ENCODE data around the gene RHO.
A peak's percentile ranks its signal among the peaks of the same experiment; 100 is the strongest.
"Not testable (repeated sequence)": the region's sequence is repeated elsewhere in the genome, so short reads cannot be mapped to it uniquely, and the experiment has no call there.

The RHO gene

GRCh38 chr3:129483870-129484269 is 44.6 kb upstream of the RHO start:
- no peak for TF ChIP-seq ZNF391 (tag by site-specific recombination; IDR thresholded peaks at IDR 0.05; ENCODE audit: borderline replicate concordance, low read depth)
- peak; percentile 81 for TF ChIP-seq EGR2 (tag by site-specific recombination; IDR thresholded peaks at IDR 0.05; ENCODE audit: low read depth)
- TF ChIP-seq ZNF623 (tag by site-specific recombination; IDR thresholded peaks at IDR 0.05) = no peak
- peak; percentile 82 for TF ChIP-seq ZFHX2 (tag by site-specific recombination; conservative IDR thresholded peaks at IDR 0.05)
- peaks cover 0 to 38% of the 10 kb centered on the region in 2 experiments; a peak in 1 of 3 replicates for H3K36me3 ChIP-seq (ENCODE audit: control insufficient read depth in 2 of 2, insufficient read depth in 1 of 2, low read length in 2 of 2)
- H3K4me3 ChIP-seq (ENCODE audit: low read depth, low read length) = no peak overlapping the region
- H3K4me1 ChIP-seq (ENCODE audit: control insufficient read depth, insufficient read depth, low read length) = no peaks in the 10 kb centered on the region
- H3K27ac ChIP-seq (ENCODE audit: extremely low read depth, low read depth, low read length) = no peak overlapping the region
- POLR2A ChIA-PET = no interaction called here
- CTCF ChIA-PET = no interaction called here
- H3K9me3 ChIP-seq (ENCODE audit: control insufficient read depth, insufficient read depth, low read depth, low read length) = no peaks in the 10 kb centered on the region

- H3K4me3 ChIP-seq (ENCODE audit: low read depth, low read length); H3K4me1 ChIP-seq (ENCODE audit: control insufficient read depth, insufficient read depth, low read length); POLR2A ChIA-PET; H3K9me3 ChIP-seq (ENCODE audit: control insufficient read depth, insufficient read depth, low read depth, low read length); CTCF ChIA-PET; H3K27ac ChIP-seq (ENCODE audit: extremely low read depth, low read depth, low read length): not testable (repeated sequence)
- H3K36me3 ChIP-seq (ENCODE audit: control insufficient read depth in 2 of 2, insufficient read depth in 1 of 2, low read length in 2 of 2) = peaks cover 0 to 29% of the 10 kb centered on the region in 2 experiments; a peak in 1 of 3 replicates
Measured at GRCh38 chr3:129485146-129485545, 43.3 kb upstream of the RHO start.

- H3K36me3 ChIP-seq (ENCODE audit: control insufficient read depth in 2 of 2, insufficient read depth in 1 of 2, low read length in 2 of 2) = peaks cover 0 to 25% of the 10 kb centered on the region in 2 experiments; a peak in 1 of 3 replicates
- no peaks in the 10 kb centered on the region for H3K9me3 ChIP-seq (ENCODE audit: control insufficient read depth, insufficient read depth, low read depth, low read length)
- ChIA-PET POLR2A (no interaction called here), CTCF (interaction anchor here (0.5 to 1.7 kb wide), 4 partner anchors 23 to 332 kb away, joined by 3 to 6 read pairs (median 3); no protein-coding TSS in a partner anchor)
- no peak overlapping the region for H3K27ac ChIP-seq (ENCODE audit: extremely low read depth, low read depth, low read length)
- TF ChIP-seq ZBTB11 (tag by site-specific recombination; conservative IDR thresholded peaks at IDR 0.05; ENCODE audit: low read depth) (no peak), ZNF791 (tag by site-specific recombination; IDR thresholded peaks at IDR 0.05) (no peak), ZNF140 (tag by site-specific recombination; IDR thresholded peaks at IDR 0.05) (no peak), ZNF366 (tag by site-specific recombination; conservative IDR thresholded peaks at IDR 0.05) (no peak), SP2 (tag by site-specific recombination; IDR thresholded peaks at IDR 0.05) (no peak), PRDM1 (tag by site-specific recombination; IDR thresholded peaks at IDR 0.05) (peak; percentile 37; the same call in 1 of the 2 replicates), GLIS1 (tag by site-specific recombination; IDR thresholded peaks at IDR 0.05) (peak; percentile 31; the same call in 1 of the 2 replicates)
- TF ChIP-seq, protein P1, sequence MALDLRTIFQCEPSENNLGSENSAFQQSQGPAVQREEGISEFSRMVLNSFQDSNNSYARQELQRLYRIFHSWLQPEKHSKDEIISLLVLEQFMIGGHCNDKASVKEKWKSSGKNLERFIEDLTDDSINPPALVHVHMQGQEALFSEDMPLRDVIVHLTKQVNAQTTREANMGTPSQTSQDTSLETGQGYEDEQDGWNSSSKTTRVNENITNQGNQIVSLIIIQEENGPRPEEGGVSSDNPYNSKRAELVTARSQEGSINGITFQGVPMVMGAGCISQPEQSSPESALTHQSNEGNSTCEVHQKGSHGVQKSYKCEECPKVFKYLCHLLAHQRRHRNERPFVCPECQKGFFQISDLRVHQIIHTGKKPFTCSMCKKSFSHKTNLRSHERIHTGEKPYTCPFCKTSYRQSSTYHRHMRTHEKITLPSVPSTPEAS (tag by site-specific recombination; IDR thresholded peaks at IDR 0.05) = no peak
- H3K4me1 ChIP-seq (ENCODE audit: control insufficient read depth, insufficient read depth, low read length) = no peaks in the 10 kb centered on the region
- no peak overlapping the region for H3K4me3 ChIP-seq (ENCODE audit: low read depth, low read length)
Measured at GRCh38 chr3:129485721-129486663, 42.4 kb upstream of the RHO start.

DNA sequence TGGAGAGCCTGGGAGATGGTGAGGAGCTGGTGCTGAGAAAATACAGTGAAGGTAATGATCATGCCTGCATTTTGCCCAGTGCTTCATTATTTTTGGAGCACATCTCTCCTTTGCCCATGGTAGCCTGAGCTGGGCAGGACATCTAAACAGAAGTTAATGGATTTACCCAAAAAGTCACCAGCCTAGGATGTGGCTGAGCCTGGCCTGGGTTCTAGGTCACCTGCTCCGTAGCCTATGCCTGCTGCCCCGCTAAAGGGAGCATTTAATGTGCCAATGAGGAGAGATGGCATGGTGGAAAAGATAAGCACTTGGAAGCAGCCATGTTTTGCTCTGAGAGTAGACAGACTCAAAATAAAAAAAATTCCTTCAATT is 41.8 kb upstream of the RHO start:
- ChIA-PET CTCF (interaction anchor here (0.5 to 1.7 kb wide), 4 partner anchors 24 to 331 kb away, joined by 3 to 6 read pairs (median 3); no protein-coding TSS in a partner anchor), POLR2A (no interaction called here)
- peaks cover 0 to 26% of the 10 kb centered on the region in 2 experiments; a peak in 1 of 3 replicates for H3K36me3 ChIP-seq (ENCODE audit: control insufficient read depth in 2 of 2, insufficient read depth in 1 of 2, low read length in 2 of 2)
- no peaks in the 10 kb centered on the region for H3K4me1 ChIP-seq (ENCODE audit: control insufficient read depth, insufficient read depth, low read length)
- no peak overlapping the region for H3K4me3 ChIP-seq (ENCODE audit: low read depth, low read length)
- H3K9me3 ChIP-seq (ENCODE audit: control insufficient read depth, insufficient read depth, low read depth, low read length) = no peaks in the 10 kb centered on the region
- H3K27ac ChIP-seq (ENCODE audit: extremely low read depth, low read depth, low read length) = no peak overlapping the region
- no peak for TF ChIP-seq ZNF654 (tag by site-specific recombination; IDR thresholded peaks at IDR 0.05; ENCODE audit: low read depth)
- no peak for TF ChIP-seq ZNF16 (tag by site-specific recombination; IDR thresholded peaks at IDR 0.05; ENCODE audit: low read depth)
- no peak for TF ChIP-seq ZNF274 (IDR thresholded peaks at IDR 0.05; ENCODE audit: low read length)
- no peak for TF ChIP-seq ZNF274 (tag by site-specific recombination; IDR thresholded peaks at IDR 0.05; ENCODE audit: borderline replicate concordance)
- no peak for TF ChIP-seq ZNF121 (tag by site-specific recombination; IDR thresholded peaks at IDR 0.05)
- TF ChIP-seq ZNF843 (tag by site-specific recombination; IDR thresholded peaks at IDR 0.05) = no peak
- TF ChIP-seq ZNF426 (tag by site-specific recombination; IDR thresholded peaks at IDR 0.05) = no peak
- TF ChIP-seq, protein P2, sequence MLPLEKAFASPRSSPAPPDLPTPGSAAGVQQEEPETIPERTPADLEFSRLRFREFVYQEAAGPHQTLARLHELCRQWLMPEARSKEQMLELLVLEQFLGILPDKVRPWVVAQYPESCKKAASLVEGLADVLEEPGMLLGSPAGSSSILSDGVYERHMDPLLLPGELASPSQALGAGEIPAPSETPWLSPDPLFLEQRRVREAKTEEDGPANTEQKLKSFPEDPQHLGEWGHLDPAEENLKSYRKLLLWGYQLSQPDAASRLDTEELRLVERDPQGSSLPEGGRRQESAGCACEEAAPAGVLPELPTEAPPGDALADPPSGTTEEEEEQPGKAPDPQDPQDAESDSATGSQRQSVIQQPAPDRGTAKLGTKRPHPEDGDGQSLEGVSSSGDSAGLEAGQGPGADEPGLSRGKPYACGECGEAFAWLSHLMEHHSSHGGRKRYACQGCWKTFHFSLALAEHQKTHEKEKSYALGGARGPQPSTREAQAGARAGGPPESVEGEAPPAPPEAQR (tag by site-specific recombination; IDR thresholded peaks at IDR 0.05) = no peak
- TF ChIP-seq GLIS1 (tag by site-specific recombination; IDR thresholded peaks at IDR 0.05) = no peak
- no peak for TF ChIP-seq ZNF548 (tag by site-specific recombination; IDR thresholded peaks at IDR 0.05)
- TF ChIP-seq ZNF404 (tag by site-specific recombination; IDR thresholded peaks at IDR 0.05) = no peak

Measured in HEK293 (cell line).